HepG2 (cell line): ENCODE measurements around the gene SLC13A5. TPM values are rescaled to one million over a fixed set of nuclear protein-coding genes. Genes with fewer than 3 reads are reported as not detected.

ENCODE experiments used
- AGO1 ChIP-seq: fragments of 200-400 bp; formaldehyde crosslinking; IDR thresholded peaks from 2 replicates; pipeline ENCODE4 v1.6.1; 2017; ENCODE audit warnings: mild to moderate bottlenecking, low read depth, low read length, moderate library complexity; ENCODE audit not compliant: poor library complexity, severe bottlenecking
- IKZF4 ChIP-seq: sonication (generic); formaldehyde crosslinking; IDR thresholded peaks from 2 replicates; pipeline ENCODE4 v1.5.1; 2020; ENCODE audit warnings: borderline replicate concordance, mild to moderate bottlenecking, low read depth, missing genetic modification reagents; ENCODE audit errors: not compliant biosample characterization
- NKX3-1 ChIP-seq: sonication (generic); formaldehyde crosslinking; IDR thresholded peaks from 2 replicates; pipeline ENCODE4 v1.5.0; 2020; ENCODE audit warnings: missing genetic modification reagents
- SETDB1 ChIP-seq: sonication (generic); formaldehyde crosslinking; IDR thresholded peaks from 2 replicates; pipeline ENCODE4 v1.5.1; 2020; ENCODE audit warnings: missing genetic modification reagents, mild to moderate bottlenecking, borderline replicate concordance
- SRSF4 ChIP-seq: fragments of 200-400 bp; formaldehyde crosslinking; IDR thresholded peaks from one replicate; pipeline ENCODE4 v1.6.1; 2018; ENCODE audit warnings: mild to moderate bottlenecking, low read depth, low read length, moderate library complexity; ENCODE audit not compliant: poor library complexity, severe bottlenecking
- ZNF282 ChIP-seq: fragments of 450-650 bp; IDR thresholded peaks from 2 replicates; pipeline ENCODE4 v1.6.1; 2018; ENCODE audit not compliant: partially characterized antibody
- ZNF557 ChIP-seq: sonication (generic); formaldehyde crosslinking; IDR thresholded peaks from 2 replicates; pipeline ENCODE4 v1.4.0; 2020; ENCODE audit warnings: missing genetic modification reagents
- ZNF709 ChIP-seq: sonication (generic); formaldehyde crosslinking; IDR thresholded peaks from 2 replicates; pipeline ENCODE4 v1.5.0; 2020; ENCODE audit warnings: mild to moderate bottlenecking, missing genetic modification reagents
- ZNF788 ChIP-seq: sonication (generic); formaldehyde crosslinking; IDR thresholded peaks from 2 replicates; pipeline ENCODE4 v1.5.0; 2020; ENCODE audit warnings: mild to moderate bottlenecking, missing genetic modification reagents, borderline replicate concordance
- ZSCAN30 ChIP-seq: sonication (generic); formaldehyde crosslinking; IDR thresholded peaks from 2 replicates; pipeline ENCODE4 v1.5.0; 2020; ENCODE audit warnings: mild to moderate bottlenecking, missing genetic modification reagents
- polyA plus RNA-seq, 8 experiments: library from polyadenylated mRNA; depleted of rRNA in 3 of 8; stranded (reverse) in 7 of 8; unstranded in 1 of 8; fragments of >200 nt; fragmentation: Illumina TruSeq in 4 of 8; extraction: Trizol in 4 of 8; gene quantifications; 2 replicates each; pipeline versions ENCODE4 v1.2.1 to v1.2.3, GENCODE V29; 2011 to 2016; ENCODE audit warnings: low read depth in 4 of 8, missing spikeins in 1 of 8, mixed read lengths in 1 of 8; ENCODE audit not compliant: insufficient read depth in 1 of 8
- total RNA-seq, 5 experiments: library from RNA; depleted of rRNA; stranded (reverse); fragments of >200 nt; fragmentation: Illumina TruSeq; extraction: Trizol; gene quantifications; 2 replicates each; pipeline ENCODE4 v1.2.3, GENCODE V29; 2016; ENCODE audit warnings: low read depth in 1 of 5
- TF ChIP-seq, protein P1 (sequence below): fragments of 450-650 bp; IDR thresholded peaks from 2 replicates; pipeline ENCODE4 v1.6.1; 2016
- TF ChIP-seq, protein P2 (sequence below): IDR thresholded peaks from 2 replicates; pipeline ENCODE4 v1.4.0; 2020; ENCODE audit warnings: mild to moderate bottlenecking, missing genetic modification reagents
- TF ChIP-seq, protein P3 (sequence below): sonication (generic); formaldehyde crosslinking; IDR thresholded peaks from 2 replicates; pipeline ENCODE4 v1.4.0; 2020; ENCODE audit warnings: missing genetic modification reagents, mild to moderate bottlenecking, borderline replicate concordance
- TF ChIP-seq, protein P4 (sequence below): sonication (generic); formaldehyde crosslinking; IDR thresholded peaks from 2 replicates; pipeline ENCODE4 v1.4.0; 2020; ENCODE audit warnings: missing genetic modification reagents
- TF ChIP-seq, protein P5 (sequence below): sonication (generic); formaldehyde crosslinking; IDR thresholded peaks from 2 replicates; pipeline ENCODE4 v1.5.0; 2020; ENCODE audit warnings: mild to moderate bottlenecking, low read depth, missing genetic modification reagents, borderline replicate concordance
- TF ChIP-seq, protein P6 (sequence below): IDR thresholded peaks from 2 replicates; pipeline ENCODE4 v1.6.1; 2016; ENCODE audit warnings: missing genetic modification reagents, missing compliant biosample characterization

SLC13A5 gene
- total and polyA plus RNA-seq, 2 of the 13 experiments (the other 11 are each of a cell fraction or from before 2014, with no cell fraction given) = 42.8 to 310 TPM

DNA sequence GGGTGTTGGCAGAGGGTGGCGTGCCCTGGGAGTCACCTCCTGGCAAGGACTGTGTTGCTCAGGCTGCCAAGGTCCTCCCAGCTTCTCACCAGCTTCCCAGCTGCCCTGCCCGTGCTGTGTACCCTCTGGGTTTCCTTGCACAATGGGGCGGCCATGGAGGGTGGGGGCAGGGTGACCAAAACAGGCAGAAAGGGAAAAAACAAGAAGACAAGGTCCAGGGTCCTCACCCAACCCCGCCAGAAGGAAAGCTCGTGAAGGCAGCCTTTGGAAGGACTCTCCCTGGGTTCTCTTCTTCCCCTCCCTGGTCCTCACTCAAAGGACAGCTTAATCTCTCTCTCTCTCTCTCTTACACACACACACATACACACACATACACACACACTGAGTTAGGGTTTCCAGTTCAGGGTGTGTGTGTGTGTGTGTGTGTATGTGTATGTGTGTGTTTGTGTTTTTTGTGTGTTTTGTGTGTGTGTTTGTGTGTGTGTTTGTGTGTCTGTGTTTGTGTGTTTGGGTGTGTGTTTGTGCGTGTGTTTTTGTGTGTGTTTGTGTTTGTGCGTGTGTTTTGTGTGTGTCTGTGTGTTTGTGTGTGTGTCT is 2.0 kb downstream of the SLC13A5 start (continued):
- TF ChIP-seq, protein P1, sequence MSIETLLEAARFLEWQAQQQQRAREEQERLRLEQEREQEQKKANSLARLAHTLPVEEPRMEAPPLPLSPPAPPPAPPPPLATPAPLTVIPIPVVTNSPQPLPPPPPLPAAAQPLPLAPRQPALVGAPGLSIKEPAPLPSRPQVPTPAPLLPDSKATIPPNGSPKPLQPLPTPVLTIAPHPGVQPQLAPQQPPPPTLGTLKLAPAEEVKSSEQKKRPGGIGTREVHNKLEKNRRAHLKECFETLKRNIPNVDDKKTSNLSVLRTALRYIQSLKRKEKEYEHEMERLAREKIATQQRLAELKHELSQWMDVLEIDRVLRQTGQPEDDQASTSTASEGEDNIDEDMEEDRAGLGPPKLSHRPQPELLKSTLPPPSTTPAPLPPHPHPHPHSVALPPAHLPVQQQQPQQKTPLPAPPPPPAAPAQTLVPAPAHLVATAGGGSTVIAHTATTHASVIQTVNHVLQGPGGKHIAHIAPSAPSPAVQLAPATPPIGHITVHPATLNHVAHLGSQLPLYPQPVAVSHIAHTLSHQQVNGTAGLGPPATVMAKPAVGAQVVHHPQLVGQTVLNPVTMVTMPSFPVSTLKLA = 0 out of 2 replicates have a peak, but pooled peaks have one; percentile 21
- TF ChIP-seq, protein P2, sequence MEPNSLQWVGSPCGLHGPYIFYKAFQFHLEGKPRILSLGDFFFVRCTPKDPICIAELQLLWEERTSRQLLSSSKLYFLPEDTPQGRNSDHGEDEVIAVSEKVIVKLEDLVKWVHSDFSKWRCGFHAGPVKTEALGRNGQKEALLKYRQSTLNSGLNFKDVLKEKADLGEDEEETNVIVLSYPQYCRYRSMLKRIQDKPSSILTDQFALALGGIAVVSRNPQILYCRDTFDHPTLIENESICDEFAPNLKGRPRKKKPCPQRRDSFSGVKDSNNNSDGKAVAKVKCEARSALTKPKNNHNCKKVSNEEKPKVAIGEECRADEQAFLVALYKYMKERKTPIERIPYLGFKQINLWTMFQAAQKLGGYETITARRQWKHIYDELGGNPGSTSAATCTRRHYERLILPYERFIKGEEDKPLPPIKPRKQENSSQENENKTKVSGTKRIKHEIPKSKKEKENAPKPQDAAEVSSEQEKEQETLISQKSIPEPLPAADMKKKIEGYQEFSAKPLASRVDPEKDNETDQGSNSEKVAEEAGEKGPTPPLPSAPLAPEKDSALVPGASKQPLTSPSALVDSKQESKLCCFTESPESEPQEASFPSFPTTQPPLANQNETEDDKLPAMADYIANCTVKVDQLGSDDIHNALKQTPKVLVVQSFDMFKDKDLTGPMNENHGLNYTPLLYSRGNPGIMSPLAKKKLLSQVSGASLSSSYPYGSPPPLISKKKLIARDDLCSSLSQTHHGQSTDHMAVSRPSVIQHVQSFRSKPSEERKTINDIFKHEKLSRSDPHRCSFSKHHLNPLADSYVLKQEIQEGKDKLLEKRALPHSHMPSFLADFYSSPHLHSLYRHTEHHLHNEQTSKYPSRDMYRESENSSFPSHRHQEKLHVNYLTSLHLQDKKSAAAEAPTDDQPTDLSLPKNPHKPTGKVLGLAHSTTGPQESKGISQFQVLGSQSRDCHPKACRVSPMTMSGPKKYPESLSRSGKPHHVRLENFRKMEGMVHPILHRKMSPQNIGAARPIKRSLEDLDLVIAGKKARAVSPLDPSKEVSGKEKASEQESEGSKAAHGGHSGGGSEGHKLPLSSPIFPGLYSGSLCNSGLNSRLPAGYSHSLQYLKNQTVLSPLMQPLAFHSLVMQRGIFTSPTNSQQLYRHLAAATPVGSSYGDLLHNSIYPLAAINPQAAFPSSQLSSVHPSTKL (CRISPR knock-in tag) = peak; percentile 54
- TF ChIP-seq ZNF557 (CRISPR knock-in tag) = no peak
- no peak for TF ChIP-seq ZNF282
- no peak for TF ChIP-seq ZSCAN30 (CRISPR knock-in tag)
- TF ChIP-seq, protein P3, sequence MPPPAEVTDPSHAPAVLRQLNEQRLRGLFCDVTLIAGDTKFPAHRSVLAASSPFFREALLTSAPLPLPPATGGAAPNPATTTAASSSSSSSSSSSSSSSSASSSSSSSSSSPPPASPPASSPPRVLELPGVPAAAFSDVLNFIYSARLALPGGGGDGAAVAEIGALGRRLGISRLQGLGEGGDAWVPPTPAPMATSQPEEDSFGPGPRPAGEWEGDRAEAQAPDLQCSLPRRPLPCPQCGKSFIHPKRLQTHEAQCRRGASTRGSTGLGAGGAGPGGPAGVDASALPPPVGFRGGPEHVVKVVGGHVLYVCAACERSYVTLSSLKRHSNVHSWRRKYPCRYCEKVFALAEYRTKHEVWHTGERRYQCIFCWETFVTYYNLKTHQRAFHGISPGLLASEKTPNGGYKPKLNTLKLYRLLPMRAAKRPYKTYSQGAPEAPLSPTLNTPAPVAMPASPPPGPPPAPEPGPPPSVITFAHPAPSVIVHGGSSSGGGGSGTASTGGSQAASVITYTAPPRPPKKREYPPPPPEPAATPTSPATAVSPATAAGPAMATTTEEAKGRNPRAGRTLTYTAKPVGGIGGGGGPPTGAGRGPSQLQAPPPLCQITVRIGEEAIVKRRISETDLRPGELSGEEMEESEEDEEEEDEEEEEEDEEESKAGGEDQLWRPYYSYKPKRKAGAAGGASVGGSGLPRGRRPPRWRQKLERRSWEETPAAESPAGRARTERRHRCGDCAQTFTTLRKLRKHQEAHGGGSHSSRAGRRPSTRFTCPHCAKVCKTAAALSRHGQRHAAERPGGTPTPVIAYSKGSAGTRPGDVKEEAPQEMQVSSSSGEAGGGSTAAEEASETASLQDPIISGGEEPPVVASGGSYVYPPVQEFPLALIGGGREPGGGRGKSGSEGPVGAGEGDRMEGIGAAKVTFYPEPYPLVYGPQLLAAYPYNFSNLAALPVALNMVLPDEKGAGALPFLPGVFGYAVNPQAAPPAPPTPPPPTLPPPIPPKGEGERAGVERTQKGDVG (CRISPR knock-in tag) = no peak; the same call in 1 of the 2 replicates
- TF ChIP-seq, protein P4, sequence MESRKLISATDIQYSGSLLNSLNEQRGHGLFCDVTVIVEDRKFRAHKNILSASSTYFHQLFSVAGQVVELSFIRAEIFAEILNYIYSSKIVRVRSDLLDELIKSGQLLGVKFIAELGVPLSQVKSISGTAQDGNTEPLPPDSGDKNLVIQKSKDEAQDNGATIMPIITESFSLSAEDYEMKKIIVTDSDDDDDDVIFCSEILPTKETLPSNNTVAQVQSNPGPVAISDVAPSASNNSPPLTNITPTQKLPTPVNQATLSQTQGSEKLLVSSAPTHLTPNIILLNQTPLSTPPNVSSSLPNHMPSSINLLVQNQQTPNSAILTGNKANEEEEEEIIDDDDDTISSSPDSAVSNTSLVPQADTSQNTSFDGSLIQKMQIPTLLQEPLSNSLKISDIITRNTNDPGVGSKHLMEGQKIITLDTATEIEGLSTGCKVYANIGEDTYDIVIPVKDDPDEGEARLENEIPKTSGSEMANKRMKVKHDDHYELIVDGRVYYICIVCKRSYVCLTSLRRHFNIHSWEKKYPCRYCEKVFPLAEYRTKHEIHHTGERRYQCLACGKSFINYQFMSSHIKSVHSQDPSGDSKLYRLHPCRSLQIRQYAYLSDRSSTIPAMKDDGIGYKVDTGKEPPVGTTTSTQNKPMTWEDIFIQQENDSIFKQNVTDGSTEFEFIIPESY (CRISPR knock-in tag) = no peak
- no peak for TF ChIP-seq AGO1
- no peak for TF ChIP-seq SETDB1 (CRISPR knock-in tag)
- no peak for TF ChIP-seq ZNF788
- TF ChIP-seq IKZF4 (CRISPR knock-in tag) = no peak
- no peak for TF ChIP-seq NKX3-1 (CRISPR knock-in tag)
- TF ChIP-seq ZNF709 (CRISPR knock-in tag) = no peak
- TF ChIP-seq, protein P5, sequence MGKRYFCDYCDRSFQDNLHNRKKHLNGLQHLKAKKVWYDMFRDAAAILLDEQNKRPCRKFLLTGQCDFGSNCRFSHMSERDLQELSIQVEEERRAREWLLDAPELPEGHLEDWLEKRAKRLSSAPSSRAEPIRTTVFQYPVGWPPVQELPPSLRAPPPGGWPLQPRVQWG (CRISPR knock-in tag) = no peak; the same call in 1 of the 2 replicates
- TF ChIP-seq, protein P6, sequence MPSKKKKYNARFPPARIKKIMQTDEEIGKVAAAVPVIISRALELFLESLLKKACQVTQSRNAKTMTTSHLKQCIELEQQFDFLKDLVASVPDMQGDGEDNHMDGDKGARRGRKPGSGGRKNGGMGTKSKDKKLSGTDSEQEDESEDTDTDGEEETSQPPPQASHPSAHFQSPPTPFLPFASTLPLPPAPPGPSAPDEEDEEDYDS (CRISPR knock-in tag) = no peak
- TF ChIP-seq SRSF4 = no peak
